ENCODE data around the gene HSD17B2.

Gene HSD17B2

DNA sequence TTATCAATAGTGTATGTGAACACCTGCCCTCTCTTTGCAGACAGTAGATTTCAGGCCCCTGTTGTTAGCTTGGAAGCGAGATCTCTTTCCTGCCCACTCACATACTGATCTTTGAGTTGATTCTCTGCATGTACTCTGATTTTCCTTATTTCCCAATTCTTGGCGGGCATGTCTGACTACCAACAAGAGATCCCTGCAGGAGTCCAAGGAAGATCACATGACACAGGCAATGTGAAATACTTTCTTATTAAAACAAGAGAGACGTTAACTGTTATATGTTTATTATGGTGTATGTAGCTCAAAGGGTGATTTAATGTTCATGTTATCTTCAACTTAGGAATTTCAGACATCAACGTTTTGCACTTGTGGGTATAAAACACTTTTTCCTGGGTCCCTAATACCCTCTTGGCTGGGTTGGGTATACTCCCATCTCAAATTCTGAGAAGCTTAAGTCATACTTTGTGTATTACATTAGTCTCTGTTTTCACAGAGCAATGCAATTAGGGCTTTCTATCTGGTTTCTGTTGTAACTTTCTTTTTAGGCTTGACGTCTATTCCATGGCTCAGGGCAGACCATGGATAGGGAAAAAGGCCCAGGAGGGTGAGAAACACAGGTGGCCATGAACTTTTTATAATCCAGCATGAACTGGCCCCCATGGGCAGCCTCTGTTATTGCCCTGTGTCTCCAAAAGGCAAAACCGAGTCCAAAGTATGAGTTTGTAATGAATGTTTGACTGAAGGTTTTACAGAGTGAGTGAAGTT, 32.2 kb downstream of the HSD17B2 start:
- DNase-seq (ENCODE audit: extremely low spot score), result no peak

DNA sequence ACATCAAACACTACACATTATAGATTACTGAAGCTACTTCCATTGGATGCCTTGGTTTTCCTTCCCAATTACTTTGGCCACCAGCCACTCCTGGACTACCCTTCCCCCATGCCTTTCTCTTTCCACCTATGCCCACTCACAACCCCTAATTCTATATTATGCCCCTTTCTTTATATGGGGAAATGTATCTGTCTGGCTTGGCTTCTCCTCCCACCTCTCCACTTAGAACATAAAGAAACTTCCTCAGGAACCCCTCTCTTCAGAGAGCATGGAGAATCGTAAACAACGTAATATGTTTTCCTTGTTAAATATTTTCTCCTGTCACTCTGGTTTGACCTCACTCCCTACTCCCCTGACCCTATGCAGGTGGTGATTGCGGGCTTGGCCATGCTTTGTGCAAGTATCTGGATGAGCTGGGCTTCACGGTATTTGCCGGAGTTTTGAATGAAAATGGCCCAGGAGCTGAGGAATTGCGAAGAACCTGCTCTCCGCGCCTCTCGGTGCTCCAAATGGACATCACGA, 32.8 kb downstream of the HSD17B2 start:
- ChIA-PET POLR2A (no interaction called here), CTCF (interaction anchor here (1.2 kb wide), 1 partner anchor 8 kb away, joined by 4 read pairs; no protein-coding TSS in a partner anchor)
- TF ChIP-seq, protein P1, sequence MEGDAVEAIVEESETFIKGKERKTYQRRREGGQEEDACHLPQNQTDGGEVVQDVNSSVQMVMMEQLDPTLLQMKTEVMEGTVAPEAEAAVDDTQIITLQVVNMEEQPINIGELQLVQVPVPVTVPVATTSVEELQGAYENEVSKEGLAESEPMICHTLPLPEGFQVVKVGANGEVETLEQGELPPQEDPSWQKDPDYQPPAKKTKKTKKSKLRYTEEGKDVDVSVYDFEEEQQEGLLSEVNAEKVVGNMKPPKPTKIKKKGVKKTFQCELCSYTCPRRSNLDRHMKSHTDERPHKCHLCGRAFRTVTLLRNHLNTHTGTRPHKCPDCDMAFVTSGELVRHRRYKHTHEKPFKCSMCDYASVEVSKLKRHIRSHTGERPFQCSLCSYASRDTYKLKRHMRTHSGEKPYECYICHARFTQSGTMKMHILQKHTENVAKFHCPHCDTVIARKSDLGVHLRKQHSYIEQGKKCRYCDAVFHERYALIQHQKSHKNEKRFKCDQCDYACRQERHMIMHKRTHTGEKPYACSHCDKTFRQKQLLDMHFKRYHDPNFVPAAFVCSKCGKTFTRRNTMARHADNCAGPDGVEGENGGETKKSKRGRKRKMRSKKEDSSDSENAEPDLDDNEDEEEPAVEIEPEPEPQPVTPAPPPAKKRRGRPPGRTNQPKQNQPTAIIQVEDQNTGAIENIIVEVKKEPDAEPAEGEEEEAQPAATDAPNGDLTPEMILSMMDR (IDR thresholded peaks at IDR 0.05; ENCODE audit: control extremely low read depth, extremely low read depth, low read depth, missing control alignments), result no peak
- no peak for DNase-seq (ENCODE audit: extremely low spot score)

More for the DNA sequence above, 32.2 kb downstream of the HSD17B2 start:
- TF ChIP-seq, protein P1 (IDR thresholded peaks at IDR 0.05; ENCODE audit: control extremely low read depth, extremely low read depth, low read depth, missing control alignments), result no peak
- ChIA-PET POLR2A (no interaction called here), CTCF (interaction anchor here (1.2 kb wide), 1 partner anchor 7 kb away, joined by 4 read pairs; no protein-coding TSS in a partner anchor)

DNA sequence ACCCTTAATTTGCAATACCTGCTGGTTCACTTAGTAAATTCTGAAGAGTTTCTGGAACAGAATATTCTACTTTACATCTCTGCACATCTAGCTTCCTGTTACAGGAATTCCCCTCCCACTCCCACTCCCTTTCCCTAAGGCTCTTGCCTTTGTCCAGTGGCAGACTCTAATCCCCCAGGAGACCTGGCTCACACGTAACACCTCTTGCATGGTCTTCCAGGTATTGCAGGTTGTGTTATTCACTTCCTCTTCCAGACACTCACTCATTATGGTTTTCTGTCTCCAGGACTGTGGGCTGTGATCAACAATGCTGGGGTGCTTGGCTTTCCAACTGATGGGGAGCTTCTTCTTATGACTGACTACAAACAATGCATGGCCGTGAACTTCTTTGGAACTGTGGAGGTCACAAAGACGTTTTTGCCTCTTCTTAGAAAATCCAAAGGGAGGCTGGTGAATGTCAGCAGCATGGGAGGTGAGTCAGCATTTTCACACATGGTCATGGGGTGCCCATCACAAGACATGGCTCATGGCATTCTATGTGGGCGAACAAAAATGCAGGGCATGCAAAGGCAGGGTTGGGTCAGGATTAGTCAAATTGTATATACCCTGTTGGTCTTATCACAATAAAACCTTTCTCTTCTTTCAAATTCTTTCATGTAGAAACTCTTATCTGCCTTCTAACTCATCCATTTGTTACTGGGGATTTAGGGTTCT, 35.8 kb downstream of the HSD17B2 start:
- ChIA-PET POLR2A (no interaction called here), CTCF (interaction anchor here (1.3 kb wide), 1 partner anchor 9 kb away, joined by 3 read pairs; no protein-coding TSS in a partner anchor)
- TF ChIP-seq, protein P1 (IDR thresholded peaks at IDR 0.05; ENCODE audit: control extremely low read depth, extremely low read depth, low read depth, missing control alignments), result no peak
- DNase-seq (ENCODE audit: extremely low spot score), result no peak

DNA sequence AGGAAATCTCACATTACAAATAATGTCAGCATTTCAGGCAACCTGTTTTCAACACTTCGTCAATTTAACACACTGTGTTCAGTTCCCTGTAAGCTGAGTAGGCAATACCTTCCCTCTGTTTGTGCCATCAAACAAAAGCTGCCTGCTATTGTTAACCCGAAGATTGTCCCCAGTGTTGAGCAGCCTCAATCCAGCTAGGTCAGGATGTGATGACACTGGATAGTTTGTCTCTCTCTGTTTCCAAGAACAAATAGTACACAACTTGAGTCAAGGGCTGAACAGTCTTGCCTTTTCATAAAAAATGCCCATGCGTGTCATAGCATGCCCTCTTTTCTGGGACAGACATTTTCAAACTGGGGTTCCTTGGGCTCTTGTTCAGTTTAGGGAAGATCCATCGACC, 36.4 kb downstream of the HSD17B2 start:
- CTCF ChIA-PET, result no interaction called here
- POLR2A ChIA-PET, result no interaction called here
- DNase-seq (ENCODE audit: extremely low spot score), result no peak
- TF ChIP-seq, protein P1 (IDR thresholded peaks at IDR 0.05; ENCODE audit: control extremely low read depth, extremely low read depth, low read depth, missing control alignments), result no peak

DNA sequence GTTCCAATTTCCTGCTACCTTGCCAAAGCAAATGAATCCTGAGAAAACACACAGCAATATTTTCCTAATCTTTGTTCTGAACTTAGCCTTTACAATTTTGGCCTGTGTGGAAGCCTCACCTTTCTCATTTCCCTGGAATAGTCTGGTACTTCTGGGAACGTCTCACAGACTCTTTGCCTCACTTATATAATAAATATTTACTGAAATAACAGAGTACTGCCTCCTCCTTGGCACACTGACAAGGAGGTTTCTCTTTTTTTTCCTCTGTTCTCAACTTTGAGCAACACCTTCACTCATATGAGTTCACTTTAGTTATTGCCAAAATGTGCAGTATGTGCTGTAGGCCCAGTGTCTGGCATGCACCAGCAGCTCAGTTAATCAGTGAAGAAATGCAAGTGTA, 37.3 kb downstream of the HSD17B2 start:
- POLR2A ChIA-PET, result no interaction called here
- CTCF ChIA-PET, result interaction anchor here (0.6 to 3.1 kb wide), 3 partner anchors 11 to 22 kb away, joined by 3 to 11 read pairs (median 4); no protein-coding TSS in a partner anchor
- no peak for DNase-seq (ENCODE audit: extremely low spot score)
- TF ChIP-seq, protein P1 (IDR thresholded peaks at IDR 0.05; ENCODE audit: control extremely low read depth, extremely low read depth, low read depth, missing control alignments), result no peak

DNA sequence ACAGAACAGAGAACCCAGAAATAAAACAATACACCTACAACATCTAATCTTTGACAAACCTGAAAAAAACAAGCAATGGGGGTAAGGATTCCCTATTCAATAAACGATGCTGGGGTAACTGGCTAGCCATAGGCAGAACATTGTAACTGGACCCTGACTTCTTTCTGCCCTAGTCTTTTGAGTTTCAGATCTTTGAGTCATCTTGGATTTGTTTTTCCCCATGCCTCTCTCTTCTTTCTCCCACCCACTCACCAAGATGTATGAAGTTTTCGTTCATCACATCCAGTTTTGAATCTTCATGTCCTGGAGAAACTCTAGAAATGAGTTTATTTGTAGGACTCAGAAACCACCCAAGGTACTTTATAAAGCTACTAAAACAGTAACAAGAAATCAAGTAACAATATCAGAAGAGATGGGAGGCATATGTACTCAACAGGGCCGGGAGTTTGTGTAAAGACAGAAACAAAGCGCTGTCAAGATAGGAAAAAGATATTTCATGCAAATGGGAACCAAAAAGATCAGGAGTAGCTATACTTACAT, 39.0 kb downstream of the HSD17B2 start:
- TF ChIP-seq, protein P1 (IDR thresholded peaks at IDR 0.05; ENCODE audit: control extremely low read depth, extremely low read depth, low read depth, missing control alignments), result no peak
- DNase-seq (ENCODE audit: extremely low spot score), result no peak
- POLR2A ChIA-PET, result no interaction called here
- CTCF ChIA-PET, result interaction anchor here (1.4 to 3.1 kb wide), 3 partner anchors 9 to 26 kb away, joined by 3 to 11 read pairs (median 3); no protein-coding TSS in a partner anchor
